Left lung (tissue), 10 donors: ENCODE measurements around the gene SGPP1. TPM values are rescaled to one million over a fixed set of nuclear protein-coding genes. Genes with fewer than 3 reads are reported as not detected.

Source experiments
- ATAC-seq: fragments of 200-7000 bp; cut with Tn5 transposase; one replicate; pipeline ENCODE4 v1.9.1; 2020; ENCODE audit warnings: moderate library complexity
- DNase-seq, 4 donors: peaks; one replicate each; pipeline ENCODE4 v3.0.0-alpha.2; 2013 to 2020
- H3K27ac ChIP-seq, 2 donors: fragments of 200-600 bp; sonication (generic) in 1 of 2; one replicate each; pipeline versions ENCODE4 v1.5.0 to v1.8.0; 2020 to 2021
- H3K27me3 ChIP-seq, 2 donors: fragments of 200-600 bp; sonication (generic) in 1 of 2; one replicate each; pipeline versions ENCODE4 v1.5.0 to v1.8.0; 2020 to 2021
- H3K36me3 ChIP-seq, 2 donors: fragments of 200-600 bp; sonication (generic) in 1 of 2; one replicate each; pipeline versions ENCODE4 v1.5.0 to v1.8.0; 2020 to 2021
- H3K4me1 ChIP-seq, 2 donors: fragments of 200-600 bp; one replicate each; pipeline ENCODE4 v1.8.0; 2021
- H3K4me3 ChIP-seq, 2 donors: fragments of 200-600 bp; sonication (generic) in 1 of 2; one replicate each; pipeline versions ENCODE4 v1.5.0 to v1.8.0; 2020 to 2021; ENCODE audit warnings: mild to moderate bottlenecking in 1 of 2
- H3K9me3 ChIP-seq, 2 donors: fragments of 200-600 bp; sonication (generic) in 1 of 2; one replicate each; pipeline versions ENCODE4 v1.5.0 to v1.8.0; 2020 to 2021
- CTCF ChIP-seq, 2 donors: fragments of 200-600 bp; sonication (generic) in 1 of 2; IDR thresholded peaks; one replicate each; pipeline versions ENCODE4 v1.5.0 to v1.8.0; 2021; ENCODE audit warnings: antibody characterized with exemption in 2 of 2
- intact Hi-C, 2 donors: fragments of 100-400 bp; cut with DNase I; formaldehyde crosslinking; loops; one replicate each; pipeline versions ENCODE4 v1.11.2 to v1.14.2; 2022
- polyA plus RNA-seq, 6 donors: library from polyadenylated mRNA; unstranded; fragments of 120-200 nt; gene quantifications; one replicate each; pipeline ENCODE4 v1.2.1, GENCODE V29; 2013; ENCODE audit not compliant: insufficient read length in 6 of 6
- total RNA-seq, 2 donors: library from RNA; stranded (reverse); fragmentation: NEBNext Ultra II Directional; extraction: Animal tissue kit (Norgen Biotek cat#: 25700); gene quantifications; one replicate each; pipeline ENCODE4 v1.2.1, GENCODE V29; 2021
- donor health status: DM: no; HTN: yes; CAD: no.
- donor health status: DM: no; HTN: no; CAD: no.

SGPP1 gene
- total and polyA plus RNA-seq, 8 donors = 19.4 to 26.3 (median 21.5) TPM

GRCh38 chr14:63727231-63727735 is 582 bp downstream of the SGPP1 start:
- Histone ChIP-seq H3K9me3 (no peaks in the 10 kb centered on the region), H3K4me1 (peaks cover 10 to 32% of the 10 kb centered on the region in 2 donors), H3K36me3 (no peaks in the 10 kb centered on the region), H3K4me3 (peak overlapping the region; percentile 72 to 87), H3K27ac (peak overlapping the region; percentile 86 to 87), H3K27me3 (peaks cover 0 to 5% of the 10 kb centered on the region in 2 donors)
- peak; percentile 48 to 86 (median 64) for DNase-seq
- peak; percentile 79 for ATAC-seq
- TF ChIP-seq CTCF (IDR thresholded peaks at IDR 0.05) = no peak
- intact Hi-C loops = no loop called here

- no peak for TF ChIP-seq CTCF (IDR thresholded peaks at IDR 0.05)
- peak in 1 of 4 donors; percentile 10 for DNase-seq
- Histone ChIP-seq H3K27me3 (peaks cover 0 to 5% of the 10 kb centered on the region in 2 donors), H3K36me3 (no peaks in the 10 kb centered on the region), H3K27ac (peak overlapping the region; percentile 86 to 87), H3K4me3 (peak overlapping the region; percentile 72 to 87), H3K4me1 (peaks cover 10 to 32% of the 10 kb centered on the region in 2 donors), H3K9me3 (no peaks in the 10 kb centered on the region)
- ATAC-seq = no peak
- intact Hi-C loops = no loop called here
These were observed 1.4 kb downstream of the SGPP1 start for GRCh38 chr14:63726499-63726898.

- Histone ChIP-seq H3K27me3 (peaks cover 0 to 5% of the 10 kb centered on the region in 2 donors), H3K9me3 (no peaks in the 10 kb centered on the region), H3K4me1 (peaks cover 10 to 32% of the 10 kb centered on the region in 2 donors), H3K36me3 (peaks cover 0 to 2% of the 10 kb centered on the region in 2 donors), H3K4me3 (peak overlapping the region; percentile 72 to 87), H3K27ac (peak overlapping the region in 1 of 2 donors; percentile 87)
- no peak for TF ChIP-seq CTCF (IDR thresholded peaks at IDR 0.05)
- DNase-seq = no peak
- intact Hi-C loops = no loop called here
- ATAC-seq = no peak
These were observed 1.9 kb downstream of the SGPP1 start for GRCh38 chr14:63725786-63726460.

- DNase-seq = no peak
- TF ChIP-seq CTCF (IDR thresholded peaks at IDR 0.05) = no peak
These were observed 10.2 kb downstream of the SGPP1 start for GRCh38 chr14:63717702-63718101.

GRCh38 chr14:63715360-63715759 is 12.5 kb downstream of the SGPP1 start:
- H3K27ac ChIP-seq = no peak overlapping the region
- H3K36me3 ChIP-seq = peaks cover 0 to 8% of the 10 kb centered on the region in 2 donors
- intact Hi-C loops = no loop called here
- no peak for ATAC-seq
- H3K27me3 ChIP-seq = no peaks in the 10 kb centered on the region
- no peaks in the 10 kb centered on the region for H3K4me1 ChIP-seq
- TF ChIP-seq CTCF (IDR thresholded peaks at IDR 0.05) = no peak
- peaks cover 0 to 37% of the 10 kb centered on the region in 2 donors for H3K9me3 ChIP-seq
- no peak overlapping the region for H3K4me3 ChIP-seq
- no peak for DNase-seq

More at GRCh38 chr14:63717702-63718101, 10.2 kb downstream of the SGPP1 start:
- no peak for ATAC-seq
- Histone ChIP-seq H3K4me3 (no peak overlapping the region), H3K9me3 (peaks cover 0 to 37% of the 10 kb centered on the region in 2 donors), H3K27me3 (no peaks in the 10 kb centered on the region), H3K27ac (no peak overlapping the region), H3K4me1 (no peaks in the 10 kb centered on the region), H3K36me3 (peaks cover 0 to 14% of the 10 kb centered on the region in 2 donors)
- intact Hi-C loops = no loop called here
